Measurements from ENCODE around the gene B4GALT4. TPM values are rescaled to one million over a fixed set of nuclear protein-coding genes. Genes with fewer than 3 reads are reported as not detected.

Gene B4GALT4
- polyA plus RNA-seq, 2 of the 4 experiments (the other 2 are of a cell fraction): 101 to 193 TPM

GRCh38 chr3:119240101-119240590 lies 532 bp downstream of the B4GALT4 start:
- DNase-seq (ENCODE audit: low read depth in 1 of 2, low spot score in 1 of 2) (peak; percentile 23 to 64), ATAC-seq (peak; percentile 22 to 53), FAIRE-seq (no peak)
- 2% methylated on average over 9 of the region's 16 CpGs for WGBS (ENCODE audit: missing lambda C conversion rate)
- Histone ChIP-seq H3K4me2 (peak overlapping the region; percentile 92), H3K4me1 (peaks cover 40% of the 10 kb centered on the region), H3K4me3 (peak overlapping the region; percentile 80), H3K27ac (peak overlapping the region; percentile 92 to 99), H3K9me3 (no peaks in the 10 kb centered on the region)
- ChIA-PET POLR2A (interaction anchor here (0.6 to 2.2 kb wide), 16 partner anchors 10 to 441 kb away, joined by 3 to 18 read pairs (median 6); partner anchors contain the start of genes IGSF11, TIMMDC1 and TMEM39A), CTCF (interaction anchor here (1.1 to 4.0 kb wide), 22 partner anchors 11 to 441 kb away, joined by 3 to 65 read pairs (median 6); partner anchors contain the start of genes IGSF11 and TEX55)
- TF ChIP-seq ZFP36 (IDR thresholded peaks at IDR 0.05; ENCODE audit: borderline replicate concordance, partially characterized antibody) (no peak), ZNF302 (CRISPR knock-in tag; IDR thresholded peaks at IDR 0.05) (no peak), FOSL2 (IDR thresholded peaks at IDR 0.05) (no peak), FOSL2 (CRISPR knock-in tag; IDR thresholded peaks at IDR 0.05) (no peak), RNF2 (IDR thresholded peaks at IDR 0.05; ENCODE audit: borderline replicate concordance, low read depth) (no peak), NFE2L2 (conservative IDR thresholded peaks at IDR 0.05; ENCODE audit: low read length) (no peak), USF2 (IDR thresholded peaks at IDR 0.05) (0 out of 2 replicates have a peak, but pooled peaks have one; percentile 42), HOXB5 (CRISPR knock-in tag; IDR thresholded peaks at IDR 0.05) (no peak), POLR2AphosphoS2 (conservative IDR thresholded peaks at IDR 0.05; ENCODE audit: low read length) (no peak), KDM5A (IDR thresholded peaks at IDR 0.05) (0 out of 2 replicates have a peak, but pooled peaks have one; percentile 39), TP53 (CRISPR knock-in tag; IDR thresholded peaks at IDR 0.05) (no peak), REST (IDR thresholded peaks at IDR 0.05) (no peak)

- WGBS (ENCODE audit: missing lambda C conversion rate): 2% methylated on average over 5 of the region's 5 CpGs
- POLR2A ChIA-PET: interaction anchor here (0.7 to 1.2 kb wide), 2 partner anchors 33 to 54 kb away, joined by 3 read pairs; no protein-coding TSS in a partner anchor
- Histone ChIP-seq H3K4me3 (peak overlapping the region; percentile 80), H3K27ac (peak overlapping the region; percentile 92 to 99), H3K9me3 (no peaks in the 10 kb centered on the region), H3K4me1 (peaks cover 48% of the 10 kb centered on the region), H3K4me2 (peak overlapping the region; percentile 92)
- DNase-seq (ENCODE audit: low read depth in 1 of 2, low spot score in 1 of 2): no peak
- CTCF ChIA-PET: interaction anchor here (1.1 to 4.0 kb wide), 4 partner anchors 11 to 356 kb away, joined by 3 to 65 read pairs (median 54); partner anchors contain the start of gene TEX55
- no peak for ATAC-seq
- FAIRE-seq: no peak
- TF ChIP-seq EP300 (IDR thresholded peaks at IDR 0.05) (no peak), MAX (IDR thresholded peaks at IDR 0.05) (no peak), PHF8 (IDR thresholded peaks at IDR 0.05; ENCODE audit: borderline replicate concordance, low read depth) (no peak), HOXB13 (CRISPR knock-in tag; IDR thresholded peaks at IDR 0.05; ENCODE audit: low read depth) (no peak), CHD4 (IDR thresholded peaks at IDR 0.05; ENCODE audit: borderline replicate concordance) (no peak), JUNB (IDR thresholded peaks at IDR 0.05) (no peak), TFCP2L1 (CRISPR knock-in tag; IDR thresholded peaks at IDR 0.05) (no peak), E2F6 (IDR thresholded peaks at IDR 0.05; ENCODE audit: borderline replicate concordance, low read depth) (no peak), CTCF (IDR thresholded peaks at IDR 0.05) (no peak), NR3C1 (IDR thresholded peaks at IDR 0.05) (no peak), SREBF2 (IDR thresholded peaks at IDR 0.05) (no peak), PBX3 (IDR thresholded peaks at IDR 0.05) (no peak), POLR2AphosphoS2 (conservative IDR thresholded peaks at IDR 0.05; ENCODE audit: low read length) (no peak), HDAC2 (IDR thresholded peaks at IDR 0.05) (no peak), ZFP36 (IDR thresholded peaks at IDR 0.05; ENCODE audit: borderline replicate concordance, partially characterized antibody) (no peak)
These were observed 1.4 kb downstream of the B4GALT4 start for GRCh38 chr3:119239206-119239820.

All from A549 (cell line).